Measurements from ENCODE around the gene TFB2M. TPM values are rescaled to one million over a fixed set of nuclear protein-coding genes. Genes with fewer than 3 reads are reported as not detected.

TFB2M gene, protein sequence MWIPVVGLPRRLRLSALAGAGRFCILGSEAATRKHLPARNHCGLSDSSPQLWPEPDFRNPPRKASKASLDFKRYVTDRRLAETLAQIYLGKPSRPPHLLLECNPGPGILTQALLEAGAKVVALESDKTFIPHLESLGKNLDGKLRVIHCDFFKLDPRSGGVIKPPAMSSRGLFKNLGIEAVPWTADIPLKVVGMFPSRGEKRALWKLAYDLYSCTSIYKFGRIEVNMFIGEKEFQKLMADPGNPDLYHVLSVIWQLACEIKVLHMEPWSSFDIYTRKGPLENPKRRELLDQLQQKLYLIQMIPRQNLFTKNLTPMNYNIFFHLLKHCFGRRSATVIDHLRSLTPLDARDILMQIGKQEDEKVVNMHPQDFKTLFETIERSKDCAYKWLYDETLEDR
- total RNA-seq: 12.1 and 14.3 TPM in 2 replicates

DNA sequence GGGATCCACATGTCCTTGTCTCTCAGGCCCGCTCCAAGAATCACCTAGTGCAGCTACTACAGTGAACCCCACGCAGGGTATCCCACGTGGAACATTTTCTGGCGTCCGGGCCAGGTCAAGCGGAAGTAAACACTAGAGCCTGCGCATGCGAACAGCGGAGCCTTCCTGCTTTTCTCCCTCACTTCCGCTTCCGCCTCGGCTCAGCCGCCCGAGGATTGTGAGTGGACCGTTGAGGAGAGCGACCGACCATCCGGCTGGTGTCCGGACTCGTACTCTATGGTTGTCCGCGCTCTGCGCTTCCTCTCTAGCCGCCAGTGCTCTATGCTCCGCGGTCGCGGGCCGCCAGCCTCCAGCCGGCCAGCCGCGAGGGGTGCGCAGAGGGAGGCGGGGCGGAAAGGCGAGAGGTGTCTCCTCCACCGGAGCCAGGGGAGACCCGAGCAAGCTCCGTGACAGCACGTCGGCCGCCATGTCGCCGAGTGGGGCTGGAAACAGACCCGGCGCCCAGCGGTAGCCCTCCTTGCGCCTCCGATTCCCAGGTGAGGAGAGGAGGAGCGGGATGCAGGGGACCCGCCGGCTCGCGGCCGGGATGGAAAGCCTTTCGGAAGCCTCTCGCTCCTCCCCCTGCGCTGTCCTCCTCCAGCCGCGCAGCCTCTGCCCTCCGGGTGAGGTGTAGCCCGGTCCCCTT, at the start of gene TFB2M, which contains the start of gene CNST:
TSS of gene TFB2M (minus strand) at position 134 of the 685 bp plus-strand sequence. CDS start at position 11, 123 bp downstream.
TSS of gene CNST (plus strand) at position 329 of the 685 bp plus-strand sequence. CDS start 25,107 bp downstream, outside the sequence.

DNA sequence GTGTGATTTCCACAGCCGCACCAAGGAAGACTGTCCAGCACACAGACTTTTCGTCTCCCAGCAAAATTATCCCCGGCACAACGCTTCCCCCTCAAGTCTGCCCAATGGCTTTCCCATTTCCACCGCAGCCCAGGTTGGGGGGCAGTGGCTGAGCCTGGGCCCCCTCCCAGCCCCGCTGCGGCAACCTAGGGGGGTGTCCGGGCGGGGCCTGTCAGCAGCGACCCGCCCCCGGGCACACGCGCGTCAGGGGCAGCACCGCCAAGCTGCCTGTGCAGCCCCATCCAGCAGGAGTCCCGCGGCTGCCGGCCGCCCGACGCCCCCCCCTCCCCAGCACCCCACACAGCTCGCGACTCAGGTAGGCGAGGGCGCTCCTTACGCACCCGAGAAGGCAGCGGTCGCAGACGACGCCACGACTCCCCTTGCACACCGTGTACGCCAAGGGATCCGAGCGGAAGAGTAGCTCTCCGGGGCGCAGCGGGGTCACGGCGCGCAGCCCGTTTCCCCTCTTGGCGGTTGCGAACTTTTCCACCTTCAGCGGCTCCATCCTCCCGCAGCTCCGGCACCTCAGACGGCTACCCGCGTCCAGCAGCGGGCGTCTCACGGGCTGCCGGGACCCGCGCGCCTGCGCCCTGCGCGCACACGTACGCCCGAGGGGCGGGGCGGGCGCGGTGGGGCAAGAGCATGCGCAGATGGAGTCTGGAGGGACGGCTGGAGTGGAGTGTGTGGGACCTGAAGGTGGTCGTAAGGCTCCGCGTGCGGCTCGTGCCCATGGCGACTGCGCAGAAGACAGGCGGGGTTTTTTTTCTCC, 59.2 kb downstream of the TFB2M start, which contains the start of gene SMYD3:
TSS of gene SMYD3 (minus strand) at position 606 of the 808 bp plus-strand sequence.

Other genes with a start within 250 kb of the TFB2M start
- gene SMYD3, start 59.0 kb downstream of the TFB2M start, total RNA-seq: 30.4 and 46.4 TPM in 2 replicates
- gene CNST, start 195 bp upstream of the TFB2M start, total RNA-seq: 16.2 and 17.6 TPM in 2 replicates
- gene SCCPDH, start 158.1 kb upstream of the TFB2M start, total RNA-seq: 43.0 and 47.5 TPM in 2 replicates

Measured in smooth muscle cell of bladder (primary cell).